GM23338 (cell line): Measurements from ENCODE around the gene SF3B4. TPM values are rescaled to one million over a fixed set of nuclear protein-coding genes. Genes with fewer than 3 reads are reported as not detected.

Experiments
- ATAC-seq: fragments of 200-7000 bp; cut with Tn5 transposase; 3 replicates; pipeline ENCODE4 v1.9.1; 2020
- DNase-seq: peaks from one replicate; pipeline ENCODE4 v3.0.0-alpha.2; 2015; ENCODE audit warnings: low spot score
- H2AFZ ChIP-seq: fragments of 200-600 bp; sonication (generic); 2 replicates; pipeline ENCODE4 v1.8.0; 2016; ENCODE audit warnings: antibody characterized with exemption, mild to moderate bottlenecking, moderate library complexity
- H3F3A ChIP-seq: fragments of 200-600 bp; sonication (generic); replicated peaks from 2 replicates; pipeline ENCODE4 v1.8.0; 2017; ENCODE audit warnings: antibody characterized with exemption, mixed run types, low read depth
- H3K27ac ChIP-seq: fragments of 200-600 bp; sonication (generic); 2 replicates; pipeline ENCODE4 v1.6.1; 2016; ENCODE audit warnings: low read depth
- H3K27me3 ChIP-seq: fragments of 200-600 bp; sonication (generic); 2 replicates; pipeline ENCODE4 v1.8.0; 2016; ENCODE audit warnings: mild to moderate bottlenecking, mixed run types, moderate library complexity; ENCODE audit not compliant: insufficient read depth
- H3K36me3 ChIP-seq: fragments of 200-600 bp; sonication (generic); 2 replicates; pipeline ENCODE4 v1.8.0; 2016; ENCODE audit warnings: mild to moderate bottlenecking; ENCODE audit not compliant: insufficient read depth
- H3K4me1 ChIP-seq: fragments of 200-600 bp; sonication (generic); 2 replicates; pipeline ENCODE4 v1.8.0; 2016; ENCODE audit warnings: mild to moderate bottlenecking, moderate library complexity; ENCODE audit not compliant: insufficient read depth
- H3K4me2 ChIP-seq: fragments of 200-600 bp; sonication (generic); 2 replicates; pipeline ENCODE4 v1.7.1; 2017; ENCODE audit warnings: mixed run types
- H3K4me3 ChIP-seq: fragments of 200-600 bp; sonication (generic); 2 replicates; pipeline ENCODE4 v1.6.1; 2016; ENCODE audit warnings: mixed run types
- H3K79me2 ChIP-seq: fragments of 200-600 bp; sonication (generic); replicated peaks from 2 replicates; pipeline ENCODE4 v1.8.0; 2017; ENCODE audit warnings: mild to moderate bottlenecking; ENCODE audit not compliant: insufficient read depth
- H3K9me2 ChIP-seq: fragments of 200-600 bp; sonication (generic); 2 replicates; pipeline ENCODE4 v1.8.0; 2017; ENCODE audit not compliant: insufficient read depth
- H4K20me1 ChIP-seq: fragments of 200-600 bp; sonication (generic); replicated peaks from 2 replicates; pipeline ENCODE4 v1.8.0; 2017; ENCODE audit warnings: mild to moderate bottlenecking; ENCODE audit not compliant: insufficient read depth
- H3K27ac Mint-ChIP-seq: 2 replicates; pipeline ENCODE4 v1.8.0; 2020; ENCODE audit warnings: inconsistent platforms, mild to moderate bottlenecking, moderate library complexity, mixed read lengths
- H3K27me3 Mint-ChIP-seq: 3 replicates; pipeline ENCODE4 v1.8.0; 2022; ENCODE audit warnings: low read depth, mild to moderate bottlenecking, moderate library complexity, mixed read lengths, inconsistent platforms; ENCODE audit not compliant: insufficient read depth, poor library complexity
- H3K36me3 Mint-ChIP-seq: 3 replicates; pipeline ENCODE4 v1.8.0; 2021; ENCODE audit warnings: low read depth, mild to moderate bottlenecking, inconsistent platforms, moderate library complexity, mixed read lengths
- H3K4me1 Mint-ChIP-seq: 3 replicates; pipeline ENCODE4 v1.8.0; 2020; ENCODE audit warnings: mild to moderate bottlenecking, inconsistent platforms, mixed read lengths
- H3K4me3 Mint-ChIP-seq: 3 replicates; pipeline ENCODE4 v1.8.0; 2021; ENCODE audit warnings: moderate library complexity, mild to moderate bottlenecking, inconsistent platforms, mixed read lengths
- H3K9me3 Mint-ChIP-seq: 3 replicates; pipeline ENCODE4 v1.8.0; 2020; ENCODE audit warnings: moderate library complexity, mild to moderate bottlenecking, inconsistent platforms, mixed read lengths
- ETS1 ChIP-seq: IDR thresholded peaks from 2 replicates; pipeline ENCODE4 v1.6.1; 2016; ENCODE audit warnings: antibody characterized with exemption
- EZH2phosphoT487 ChIP-seq: fragments of 200-600 bp; sonication (generic); IDR thresholded peaks from one replicate; pipeline ENCODE4 v1.8.1; 2018; ENCODE audit warnings: antibody characterized with exemption; ENCODE audit not compliant: unreplicated experiment
- NANOG ChIP-seq: IDR thresholded peaks from 2 replicates; pipeline ENCODE4 v1.6.1; 2016; ENCODE audit warnings: antibody characterized with exemption, borderline replicate concordance
- POLR2AphosphoS5 ChIP-seq: IDR thresholded peaks from 2 replicates; pipeline ENCODE4 v1.6.1; 2016; ENCODE audit warnings: antibody characterized with exemption, low read depth
- STAT1 ChIP-seq: IDR thresholded peaks from one replicate; pipeline ENCODE4 v1.6.1; 2016; ENCODE audit warnings: antibody characterized with exemption; ENCODE audit not compliant: unreplicated experiment
- ZNF462 ChIP-seq: fragments of 250-450 bp; sonication (Bioruptor Pico); IDR thresholded peaks from 2 replicates; pipeline ENCODE4 v1.5.0; 2020; ENCODE audit warnings: mild to moderate bottlenecking, moderate library complexity
- polyA plus RNA-seq: library from polyadenylated mRNA; unstranded; fragments of >200 nt; fragmentation: Nextera tagmentation; extraction: Ambion mirVana; gene quantifications from 2 replicates; pipeline ENCODE4 v1.2.1, GENCODE V29; 2016
- total RNA-seq: library from RNA; depleted of rRNA; stranded (reverse); fragments of >200 nt; shearing (Covaris generic); gene quantifications from 2 replicates; pipeline ENCODE4 v1.2.3, GENCODE V29; 2014
- TF ChIP-seq, protein P1 (sequence below), 2 experiments: fragments of 200-600 bp in 1 of 2; sonication (generic) in 1 of 2; conservative IDR thresholded peaks; 2 replicates each; pipeline versions ENCODE4 v1.5.1 to v1.6.1; 2016 to 2017; ENCODE audit warnings: antibody characterized with exemption in 2 of 2, low read depth in 2 of 2, mild to moderate bottlenecking in 2 of 2, moderate library complexity in 1 of 2

Gene SF3B4
- total and polyA plus RNA-seq, 2 experiments from 2014 or later, result 48.7 to 84.0 TPM

DNA sequence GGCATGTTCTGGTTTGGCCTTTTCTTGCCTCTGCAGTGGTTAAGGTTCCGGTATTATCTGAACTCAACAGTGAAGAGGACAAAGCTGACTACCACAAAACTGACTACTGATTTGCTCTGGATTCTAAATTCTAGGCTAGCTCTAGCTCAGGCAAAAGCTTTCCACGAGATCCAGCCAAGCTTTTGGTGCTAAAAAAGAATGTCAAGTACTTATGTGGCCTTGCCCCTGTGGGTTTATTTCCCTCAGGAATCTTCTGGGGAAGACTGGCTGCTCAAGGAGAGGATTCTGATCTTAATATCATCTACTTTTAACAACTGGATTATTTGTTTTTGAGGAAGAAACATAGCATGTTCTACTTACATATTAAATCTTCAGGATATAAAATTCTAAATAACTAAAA lies 35.1 kb upstream of the SF3B4 start (continued):
- TF ChIP-seq ZNF462 (CRISPR knock-in tag), result no peak
- TF ChIP-seq EZH2phosphoT487, result no peak
- TF ChIP-seq ETS1, result no peak
- no peak for TF ChIP-seq POLR2AphosphoS5

GRCh38 chr1:149962039-149962647 lies 34.5 kb upstream of the SF3B4 start:
- H3F3A ChIP-seq, result 0 out of 2 replicates have a peak, but pooled peaks cover 2% of the 10 kb centered on the region
- no peak overlapping the region for H3K4me2 ChIP-seq
- peaks cover 31% of the 10 kb centered on the region for H3K9me3 Mint-ChIP-seq
- no peak overlapping the region for H3K27ac ChIP-seq
- DNase-seq (peak; percentile 78), ATAC-seq (peak; percentile 82)
- peaks cover 73% of the 10 kb centered on the region for H3K36me3 Mint-ChIP-seq
- H3K27me3 ChIP-seq, result no peaks in the 10 kb centered on the region
- no peak overlapping the region for H2AFZ ChIP-seq
- peaks cover 47% of the 10 kb centered on the region for H3K36me3 ChIP-seq
- H3K4me3 Mint-ChIP-seq, result no peak overlapping the region
- H3K27ac Mint-ChIP-seq, result no peak overlapping the region
- no peaks in the 10 kb centered on the region for H3K27me3 Mint-ChIP-seq
- no peak overlapping the region for H3K4me3 ChIP-seq
- H3K4me1 ChIP-seq, result no peaks in the 10 kb centered on the region
- H3K4me1 Mint-ChIP-seq, result no peaks in the 10 kb centered on the region
- H4K20me1 ChIP-seq, result no peaks in the 10 kb centered on the region
- no peaks in the 10 kb centered on the region for H3K79me2 ChIP-seq
- no peaks in the 10 kb centered on the region for H3K9me2 ChIP-seq
- TF ChIP-seq NANOG (no peak), STAT1 (no peak)
- TF ChIP-seq, protein P1, sequence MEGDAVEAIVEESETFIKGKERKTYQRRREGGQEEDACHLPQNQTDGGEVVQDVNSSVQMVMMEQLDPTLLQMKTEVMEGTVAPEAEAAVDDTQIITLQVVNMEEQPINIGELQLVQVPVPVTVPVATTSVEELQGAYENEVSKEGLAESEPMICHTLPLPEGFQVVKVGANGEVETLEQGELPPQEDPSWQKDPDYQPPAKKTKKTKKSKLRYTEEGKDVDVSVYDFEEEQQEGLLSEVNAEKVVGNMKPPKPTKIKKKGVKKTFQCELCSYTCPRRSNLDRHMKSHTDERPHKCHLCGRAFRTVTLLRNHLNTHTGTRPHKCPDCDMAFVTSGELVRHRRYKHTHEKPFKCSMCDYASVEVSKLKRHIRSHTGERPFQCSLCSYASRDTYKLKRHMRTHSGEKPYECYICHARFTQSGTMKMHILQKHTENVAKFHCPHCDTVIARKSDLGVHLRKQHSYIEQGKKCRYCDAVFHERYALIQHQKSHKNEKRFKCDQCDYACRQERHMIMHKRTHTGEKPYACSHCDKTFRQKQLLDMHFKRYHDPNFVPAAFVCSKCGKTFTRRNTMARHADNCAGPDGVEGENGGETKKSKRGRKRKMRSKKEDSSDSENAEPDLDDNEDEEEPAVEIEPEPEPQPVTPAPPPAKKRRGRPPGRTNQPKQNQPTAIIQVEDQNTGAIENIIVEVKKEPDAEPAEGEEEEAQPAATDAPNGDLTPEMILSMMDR (conservative IDR thresholded peaks at IDR 0.05; ENCODE audit: low read depth in 2 of 2), result peak; percentile 73 to 79
